ENCODE measurements around the gene INTS13.
"Not testable (repeated sequence)": the region's sequence is repeated elsewhere in the genome, so short reads cannot be mapped to it uniquely, and the experiment has no call there.

Gene INTS13

GRCh38 chr12:26870491-26871419, 67.0 kb downstream of the INTS13 start:
- DNase-seq (ENCODE audit: low read depth, low spot score) = no peak

DNA sequence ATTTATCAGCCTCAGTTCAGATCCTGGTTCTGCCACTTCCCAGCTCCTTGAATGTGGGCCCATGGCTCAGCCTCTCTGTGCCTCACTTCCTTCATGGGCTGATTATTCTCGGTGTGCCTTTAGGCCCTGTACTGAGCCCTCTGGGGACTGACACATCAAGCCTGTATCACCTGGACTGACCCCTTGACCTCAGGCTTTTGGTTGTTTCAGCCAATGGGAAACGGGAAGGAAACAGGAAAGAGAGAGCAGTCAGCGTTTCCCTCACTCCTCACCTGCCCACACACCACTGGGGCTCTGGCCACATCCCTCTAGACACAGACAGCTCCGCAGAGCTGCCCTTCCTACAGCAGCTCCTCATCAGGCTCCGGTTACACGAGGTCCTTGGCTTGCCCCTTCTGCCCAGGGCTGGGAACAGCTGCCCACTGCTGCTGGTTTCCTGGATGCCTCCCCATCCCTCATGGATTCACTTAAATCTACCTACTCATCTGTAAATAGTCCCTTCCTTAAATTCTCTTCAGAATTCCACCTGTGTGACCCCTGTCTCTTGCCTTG, 67.8 kb downstream of the INTS13 start:
- no peak for DNase-seq (ENCODE audit: low read depth, low spot score)

- DNase-seq (ENCODE audit: low read depth, low spot score) = no peak
Measured at GRCh38 chr12:26869104-26869494, 68.7 kb downstream of the INTS13 start.

DNA sequence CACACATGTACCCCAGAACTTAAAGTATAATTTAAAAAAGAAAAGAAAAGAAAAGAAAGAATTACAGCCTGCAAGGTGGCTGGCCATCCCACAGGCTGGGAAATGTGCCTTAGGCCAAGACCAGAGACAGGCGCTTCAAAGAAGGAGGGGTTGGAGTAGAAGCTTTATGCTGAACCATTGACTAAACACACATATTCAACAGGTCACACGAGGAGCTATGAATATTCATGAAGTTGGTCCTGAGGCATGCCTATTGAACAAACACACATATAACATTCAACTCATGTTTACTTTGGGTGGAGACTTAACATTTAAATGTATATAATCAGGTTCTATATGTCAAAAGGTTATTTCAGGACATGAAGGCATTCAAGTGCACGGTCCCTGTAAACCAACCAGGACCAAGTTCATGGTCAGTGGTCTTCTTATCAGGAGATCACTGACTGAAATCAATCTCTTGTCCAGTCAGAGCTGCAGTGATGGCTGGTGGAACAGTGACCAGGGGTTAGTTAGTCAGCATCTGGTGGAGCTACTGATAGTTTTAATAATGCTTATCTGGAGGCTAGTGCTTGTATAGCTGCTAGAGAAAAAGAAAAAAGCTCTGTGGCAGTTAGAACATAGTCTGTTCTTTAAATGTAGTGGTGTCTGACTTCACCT, 69.2 kb downstream of the INTS13 start:
- no peak for DNase-seq (ENCODE audit: low read depth, low spot score)

- DNase-seq (ENCODE audit: low read depth, low spot score) = no peak
Measured at GRCh38 chr12:26867080-26867479, 70.7 kb downstream of the INTS13 start.

DNA sequence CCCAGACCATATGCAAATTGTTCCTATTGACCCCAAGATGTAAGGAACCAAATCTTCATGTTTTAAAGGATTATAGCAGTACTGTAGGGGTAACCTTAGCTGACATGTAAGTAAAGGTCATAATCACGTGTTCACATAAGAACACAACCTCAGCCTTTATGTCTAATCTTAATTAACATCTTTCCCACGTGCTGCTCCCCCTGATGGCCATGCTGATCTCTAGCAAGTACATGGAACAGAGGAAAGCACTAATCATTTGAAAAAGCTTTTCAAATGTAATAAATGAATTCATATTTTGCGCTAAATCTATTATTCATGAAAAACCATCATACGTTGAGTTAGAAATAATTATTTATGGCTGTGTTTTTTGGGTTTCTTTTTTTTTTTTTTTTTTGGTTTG, 74.3 kb downstream of the INTS13 start:
- no peak for DNase-seq (ENCODE audit: low read depth, low spot score)

DNA sequence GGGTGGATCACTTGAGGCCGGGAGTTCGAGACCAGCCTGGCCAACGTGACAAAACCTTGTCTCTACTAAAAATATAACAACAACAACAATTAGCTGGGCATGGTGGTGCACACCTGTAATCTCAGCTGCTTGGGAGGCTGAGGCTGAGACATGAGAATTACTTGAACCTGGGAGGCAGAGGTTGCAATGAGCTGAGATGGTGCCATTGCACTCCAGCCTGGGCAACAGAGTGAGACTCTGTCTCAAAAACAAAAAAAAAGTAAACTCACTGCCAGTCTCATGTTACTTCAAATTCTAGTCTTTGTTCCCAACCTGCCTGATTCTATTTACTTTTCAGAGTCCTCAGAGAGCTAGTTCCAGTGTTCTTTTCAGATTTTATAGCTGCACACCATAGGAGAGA, 75.0 kb downstream of the INTS13 start:
- not testable (repeated sequence) for DNase-seq (ENCODE audit: low read depth, low spot score)

DNA sequence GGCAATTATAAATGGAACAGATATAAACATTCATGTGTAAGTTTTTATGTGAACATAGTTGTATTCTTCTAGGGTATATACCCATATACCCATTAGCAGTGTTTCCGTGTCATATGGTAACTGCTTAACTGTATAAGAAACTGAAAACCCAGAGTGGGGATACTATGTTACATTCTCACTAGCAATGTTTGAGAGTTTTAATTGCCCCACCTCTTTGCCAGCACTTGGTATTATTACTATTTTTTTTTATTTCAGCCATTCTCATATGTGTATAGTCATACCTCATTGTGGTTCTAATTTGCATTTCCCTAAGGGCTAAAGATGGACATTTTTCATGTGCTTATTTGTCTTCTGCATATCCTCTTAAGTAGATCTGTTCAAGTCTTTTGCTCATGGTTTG, 76.1 kb downstream of the INTS13 start:
- DNase-seq (ENCODE audit: low read depth, low spot score) = no peak

DNA sequence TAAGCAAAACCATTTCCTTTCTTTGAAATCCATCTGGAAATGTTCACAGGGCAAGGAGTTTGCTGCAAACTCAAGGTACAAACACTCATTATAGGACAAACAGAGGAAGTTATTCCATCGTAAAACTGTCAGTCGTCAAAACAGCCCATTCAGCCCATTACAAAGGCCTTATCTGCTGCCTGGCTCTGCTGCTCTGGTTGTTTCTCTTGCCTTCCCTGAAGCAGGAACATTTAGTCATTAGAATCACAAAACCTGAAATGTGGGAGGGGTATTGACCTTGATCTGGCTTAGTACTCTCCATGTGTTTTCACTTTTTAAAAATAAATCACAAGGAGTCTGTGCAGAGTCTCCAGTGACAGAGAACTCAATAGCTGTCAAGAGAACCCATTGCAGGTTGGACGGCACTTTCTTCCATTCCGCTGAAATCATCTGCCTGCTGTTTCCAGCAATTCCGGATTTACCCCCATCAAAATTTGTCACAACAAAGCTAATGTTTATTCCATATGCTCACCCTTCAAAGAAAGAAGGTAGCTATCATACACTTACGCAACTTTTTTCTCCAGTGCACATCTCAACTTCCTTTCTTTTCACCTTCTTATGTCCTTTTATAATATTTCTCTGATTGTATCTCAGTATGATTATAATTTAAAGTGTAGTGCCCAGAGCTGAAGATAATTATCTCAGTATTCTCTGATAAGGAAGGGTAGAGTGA, 80.2 kb downstream of the INTS13 start:
- no peak for DNase-seq (ENCODE audit: low read depth, low spot score)

DNA sequence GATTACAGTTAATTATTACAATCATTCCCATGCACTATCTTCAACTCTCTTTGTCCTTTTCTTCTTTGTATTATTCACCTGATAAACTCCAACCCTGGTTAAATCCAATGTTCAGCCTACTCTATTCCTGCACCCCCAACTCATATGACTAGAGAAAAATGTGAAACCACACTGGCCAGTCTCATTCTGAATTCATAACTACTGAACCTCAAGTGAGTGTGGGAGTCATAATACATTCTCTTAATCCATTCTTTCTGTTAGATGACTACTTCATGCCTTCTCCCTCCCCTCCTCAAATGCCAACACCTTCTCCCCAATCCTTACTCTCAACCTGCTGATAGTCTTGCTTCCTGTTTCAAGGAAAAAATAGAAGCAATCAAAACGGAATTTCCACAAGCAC, 82.4 kb downstream of the INTS13 start:
- no peak for DNase-seq (ENCODE audit: low read depth, low spot score)

All from brain pericyte (primary cell).